Measurements from ENCODE around the gene ADAMTS19.

The ADAMTS19 gene

GRCh38 chr5:129431406-129431805 is 28.7 kb upstream of the ADAMTS19 start:
- no peak overlapping the region for H3K4me3 ChIP-seq (ENCODE audit: low read depth, low read length)
- TF ChIP-seq CTCF (IDR thresholded peaks at IDR 0.05; ENCODE audit: low read depth, low read length), result no peak

GRCh38 chr5:129438322-129438721 is 21.8 kb upstream of the ADAMTS19 start:
- no peak for TF ChIP-seq CTCF (IDR thresholded peaks at IDR 0.05; ENCODE audit: low read depth, low read length)
- no peak overlapping the region for H3K4me3 ChIP-seq (ENCODE audit: low read depth, low read length)

DNA sequence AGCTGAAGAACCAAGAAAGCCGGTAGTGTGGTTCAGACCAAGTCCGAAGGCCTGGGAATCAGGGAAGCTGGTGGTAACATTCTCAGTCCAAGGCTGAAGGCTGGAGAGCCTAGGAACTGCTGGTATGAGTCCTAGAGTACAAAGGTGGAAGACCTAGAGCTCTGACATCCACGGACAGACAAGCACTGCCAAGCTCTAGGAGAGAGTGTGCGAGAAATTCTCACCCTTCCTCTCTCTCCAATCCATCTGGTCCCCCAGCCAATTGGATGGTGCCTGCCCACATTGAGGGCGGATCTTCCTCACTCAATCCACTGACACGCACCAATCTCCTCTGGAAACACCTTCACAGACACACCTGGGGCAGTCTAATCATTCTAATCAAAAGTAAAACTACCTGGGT is 19.7 kb upstream of the ADAMTS19 start:
- no peak for TF ChIP-seq CTCF (IDR thresholded peaks at IDR 0.05; ENCODE audit: low read depth, low read length)
- H3K4me3 ChIP-seq (ENCODE audit: low read depth, low read length), result no peak overlapping the region

GRCh38 chr5:129441096-129441495 is 19.0 kb upstream of the ADAMTS19 start:
- TF ChIP-seq CTCF (IDR thresholded peaks at IDR 0.05; ENCODE audit: low read depth, low read length), result no peak

GRCh38 chr5:129445379-129445778 is 14.7 kb upstream of the ADAMTS19 start:
- no peak overlapping the region for H3K4me3 ChIP-seq (ENCODE audit: low read depth, low read length)
- no peak for TF ChIP-seq CTCF (IDR thresholded peaks at IDR 0.05; ENCODE audit: low read depth, low read length)

More at GRCh38 chr5:129441096-129441495, 19.0 kb upstream of the ADAMTS19 start:
- H3K4me3 ChIP-seq (ENCODE audit: low read depth, low read length), result no peak overlapping the region

GRCh38 chr5:129447968-129448367 is 12.1 kb upstream of the ADAMTS19 start:
- TF ChIP-seq CTCF (IDR thresholded peaks at IDR 0.05; ENCODE audit: low read depth, low read length), result no peak
- H3K4me3 ChIP-seq (ENCODE audit: low read depth, low read length), result no peak overlapping the region

DNA sequence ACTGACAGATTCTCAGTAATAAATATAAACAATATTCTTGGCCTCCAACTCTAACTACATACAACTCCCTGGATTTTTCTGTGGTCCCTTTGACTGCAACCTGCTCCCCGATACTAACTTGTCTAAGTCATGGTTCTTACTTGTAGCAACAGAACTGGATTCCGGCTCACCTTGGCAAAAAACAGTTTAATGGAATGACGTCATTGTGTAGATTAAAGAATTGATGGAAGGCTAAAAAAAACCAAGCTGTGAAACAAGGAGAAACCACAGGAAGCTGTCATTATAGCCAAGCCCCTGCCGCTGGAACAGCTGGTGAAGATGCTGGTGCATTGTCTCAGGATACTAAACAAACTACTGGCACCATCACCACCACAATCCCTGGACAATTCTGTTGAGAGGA is 11.4 kb upstream of the ADAMTS19 start:
- no peak for TF ChIP-seq CTCF (IDR thresholded peaks at IDR 0.05; ENCODE audit: low read depth, low read length)
- H3K4me3 ChIP-seq (ENCODE audit: low read depth, low read length), result no peak overlapping the region
